NB4 (cell line): Measurements from ENCODE around the gene DDX18.

Experiments used
- MYC ChIP-seq: IDR thresholded peaks from 2 replicates; pipeline ENCODE4 v1.6.1; 2011; ENCODE audit warnings: low read depth, low read length
- POLR2A ChIP-seq: IDR thresholded peaks from 2 replicates; pipeline ENCODE4 v1.6.1; 2011; ENCODE audit warnings: mild to moderate bottlenecking; ENCODE audit not compliant: insufficient read length; ENCODE audit errors: extremely low read depth
- TF ChIP-seq, protein P1 (sequence below): IDR thresholded peaks from one replicate; pipeline ENCODE4 v1.5.1; 2012; ENCODE audit warnings: low read depth, low read length
- TF ChIP-seq, protein P2 (sequence below): IDR thresholded peaks from 2 replicates; pipeline ENCODE4 v1.6.1; 2011; ENCODE audit warnings: low read depth, low read length

DNA sequence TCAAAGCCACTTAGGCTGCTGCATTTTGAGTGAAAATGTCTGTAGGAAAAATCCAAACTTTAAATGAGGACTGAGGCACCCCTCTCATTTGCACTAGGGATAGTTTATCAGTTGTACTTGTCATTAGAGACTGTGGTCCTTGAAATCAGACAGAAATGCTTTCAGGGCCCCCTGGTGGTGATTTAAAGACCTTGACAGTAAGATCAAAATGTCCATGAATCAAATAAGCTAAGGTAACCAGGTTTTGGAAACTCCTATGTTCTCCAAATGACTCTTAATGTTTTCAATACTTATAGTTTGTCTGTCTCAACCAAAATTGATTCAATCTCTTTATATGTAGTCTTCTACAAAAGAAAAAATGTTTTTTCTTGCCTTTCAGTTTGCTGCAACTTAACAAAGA is 28.8 kb upstream of the DDX18 start:
- no peak for TF ChIP-seq POLR2A
- TF ChIP-seq, protein P1, sequence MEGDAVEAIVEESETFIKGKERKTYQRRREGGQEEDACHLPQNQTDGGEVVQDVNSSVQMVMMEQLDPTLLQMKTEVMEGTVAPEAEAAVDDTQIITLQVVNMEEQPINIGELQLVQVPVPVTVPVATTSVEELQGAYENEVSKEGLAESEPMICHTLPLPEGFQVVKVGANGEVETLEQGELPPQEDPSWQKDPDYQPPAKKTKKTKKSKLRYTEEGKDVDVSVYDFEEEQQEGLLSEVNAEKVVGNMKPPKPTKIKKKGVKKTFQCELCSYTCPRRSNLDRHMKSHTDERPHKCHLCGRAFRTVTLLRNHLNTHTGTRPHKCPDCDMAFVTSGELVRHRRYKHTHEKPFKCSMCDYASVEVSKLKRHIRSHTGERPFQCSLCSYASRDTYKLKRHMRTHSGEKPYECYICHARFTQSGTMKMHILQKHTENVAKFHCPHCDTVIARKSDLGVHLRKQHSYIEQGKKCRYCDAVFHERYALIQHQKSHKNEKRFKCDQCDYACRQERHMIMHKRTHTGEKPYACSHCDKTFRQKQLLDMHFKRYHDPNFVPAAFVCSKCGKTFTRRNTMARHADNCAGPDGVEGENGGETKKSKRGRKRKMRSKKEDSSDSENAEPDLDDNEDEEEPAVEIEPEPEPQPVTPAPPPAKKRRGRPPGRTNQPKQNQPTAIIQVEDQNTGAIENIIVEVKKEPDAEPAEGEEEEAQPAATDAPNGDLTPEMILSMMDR: peak; percentile 60
- TF ChIP-seq MYC: no peak
- TF ChIP-seq, protein P2, sequence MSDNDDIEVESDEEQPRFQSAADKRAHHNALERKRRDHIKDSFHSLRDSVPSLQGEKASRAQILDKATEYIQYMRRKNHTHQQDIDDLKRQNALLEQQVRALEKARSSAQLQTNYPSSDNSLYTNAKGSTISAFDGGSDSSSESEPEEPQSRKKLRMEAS: no peak
